ENCODE data around the gene SNTB2.
"Not testable (repeated sequence)": the region's sequence is repeated elsewhere in the genome, so short reads cannot be mapped to it uniquely, and the experiment has no call there.

Gene SNTB2

GRCh38 chr16:69244336-69244735, 57.4 kb downstream of the SNTB2 start:
- TF ChIP-seq CTCF (IDR thresholded peaks at IDR 0.05; ENCODE audit: borderline replicate concordance, insufficient read depth, low read depth, low read length) = no peak
- H3K4me3 ChIP-seq (ENCODE audit: low read depth, low read length) = no peak overlapping the region

- no peak for TF ChIP-seq CTCF (IDR thresholded peaks at IDR 0.05; ENCODE audit: borderline replicate concordance, insufficient read depth, low read depth, low read length)
- no peak overlapping the region for H3K4me3 ChIP-seq (ENCODE audit: low read depth, low read length)
Observed at GRCh38 chr16:69250081-69250480, 63.1 kb downstream of the SNTB2 start.

- no peak overlapping the region for H3K4me3 ChIP-seq (ENCODE audit: low read depth, low read length)
- TF ChIP-seq CTCF (IDR thresholded peaks at IDR 0.05; ENCODE audit: borderline replicate concordance, insufficient read depth, low read depth, low read length) = no peak
Observed at GRCh38 chr16:69253870-69254341, 66.9 kb downstream of the SNTB2 start.

- H3K4me3 ChIP-seq (ENCODE audit: low read depth, low read length) = not testable (repeated sequence)
Observed at GRCh38 chr16:69259428-69259764, 72.4 kb downstream of the SNTB2 start.

GRCh38 chr16:69260019-69260418, 73.1 kb downstream of the SNTB2 start:
- H3K4me3 ChIP-seq (ENCODE audit: low read depth, low read length) = no peak overlapping the region
- no peak for TF ChIP-seq CTCF (IDR thresholded peaks at IDR 0.05; ENCODE audit: borderline replicate concordance, insufficient read depth, low read depth, low read length)

- TF ChIP-seq CTCF (IDR thresholded peaks at IDR 0.05; ENCODE audit: borderline replicate concordance, insufficient read depth, low read depth, low read length) = no peak
Observed at GRCh38 chr16:69260506-69260905, 73.5 kb downstream of the SNTB2 start.

GRCh38 chr16:69266334-69267063, 79.5 kb downstream of the SNTB2 start:
- no peak for TF ChIP-seq CTCF (IDR thresholded peaks at IDR 0.05; ENCODE audit: borderline replicate concordance, insufficient read depth, low read depth, low read length)
- no peak overlapping the region for H3K4me3 ChIP-seq (ENCODE audit: low read depth, low read length)

More at GRCh38 chr16:69260506-69260905, 73.5 kb downstream of the SNTB2 start:
- H3K4me3 ChIP-seq (ENCODE audit: low read depth, low read length) = no peak overlapping the region
